CD4-positive, alpha-beta T cell (primary cell): ENCODE measurements around the gene CIZ1. TPM values are rescaled to one million over a fixed set of nuclear protein-coding genes. Genes with fewer than 3 reads are reported as not detected.
"Not testable (repeated sequence)": the region's sequence is repeated elsewhere in the genome, so short reads cannot be mapped to it uniquely, and the experiment has no call there.

Experiments used
- ATAC-seq: fragments of 200-7000 bp; cut with Tn5 transposase; one replicate; pipeline ENCODE4 v1.10.0; 2022; ENCODE audit warnings: mild to moderate bottlenecking; ENCODE audit not compliant: poor library complexity
- CTCF ChIA-PET: fragments of 350-600 bp; sonication (Branson Sonifier 250); formaldehyde crosslinking; loops from one replicate; lab custom pipeline; 2021; ENCODE audit warnings: antibody characterized with exemption, inconsistent platforms; lab: Charles Lee
- POLR2A ChIA-PET: fragments of 350-600 bp; sonication (Branson Sonifier 250); formaldehyde crosslinking; loops from one replicate; lab custom pipeline; 2021; ENCODE audit warnings: antibody characterized with exemption, inconsistent platforms; lab: Charles Lee
- DNase-seq, 14 experiments: peaks; one replicate each; pipeline ENCODE4 v3.0.0-alpha.2; 2013 to 2020; ENCODE audit warnings: mixed read lengths in 2 of 14
- H3K27ac ChIP-seq, 2 donors: one replicate each; pipeline versions ENCODE4 v1.5.1 to v1.7.0; 2013; ENCODE audit warnings: low read length in 2 of 2, low read depth in 1 of 2, mild to moderate bottlenecking in 1 of 2
- H3K27me3 ChIP-seq, 2 experiments: 1 replicate in 1 of 2; 2 replicates in 1 of 2; pipeline versions ENCODE4 v1.6.1 to v1.7.0; 2013; ENCODE audit warnings: low read length in 2 of 2, control low read depth in 1 of 2, mild to moderate bottlenecking in 1 of 2, moderate library complexity in 1 of 2; ENCODE audit not compliant: insufficient read depth in 2 of 2, control insufficient read depth in 1 of 2
- H3K36me3 ChIP-seq: one replicate; pipeline ENCODE4 v1.6.1; 2013; ENCODE audit warnings: low read length, control low read depth; ENCODE audit not compliant: insufficient read depth
- H3K4me1 ChIP-seq: one replicate; pipeline ENCODE4 v1.6.1; 2013; ENCODE audit warnings: low read length, control low read depth; ENCODE audit not compliant: insufficient read depth
- H3K4me3 ChIP-seq: one replicate; pipeline ENCODE4 v1.5.1; 2013; ENCODE audit warnings: mild to moderate bottlenecking, low read length, moderate library complexity
- H3K9me3 ChIP-seq, 2 experiments: 1 replicate in 1 of 2; 2 replicates in 1 of 2; pipeline versions ENCODE4 v1.6.1 to v1.7.0; 2013; ENCODE audit warnings: low read length in 2 of 2, mild to moderate bottlenecking in 2 of 2, control low read depth in 1 of 2, moderate library complexity in 1 of 2; ENCODE audit not compliant: control insufficient read depth in 1 of 2, insufficient read depth in 1 of 2
- H3K27ac Mint-ChIP-seq: one replicate; pipeline ENCODE4 v1.8.0; 2020; ENCODE audit warnings: mixed read lengths
- H3K27me3 Mint-ChIP-seq: one replicate; pipeline ENCODE4 v1.8.0; 2021; ENCODE audit warnings: mixed read lengths
- H3K36me3 Mint-ChIP-seq: one replicate; pipeline ENCODE4 v1.8.0; 2021; ENCODE audit warnings: low read depth, mixed read lengths
- H3K4me1 Mint-ChIP-seq: one replicate; pipeline ENCODE4 v1.8.0; 2021; ENCODE audit warnings: low read depth, mixed read lengths
- H3K4me3 Mint-ChIP-seq: one replicate; pipeline ENCODE4 v1.8.0; 2020; ENCODE audit warnings: mild to moderate bottlenecking, mixed read lengths
- H3K9me3 Mint-ChIP-seq: one replicate; pipeline ENCODE4 v1.8.0; 2020; ENCODE audit warnings: mixed read lengths
- intact Hi-C, 2 experiments: fragments of 100-400 bp; cut with DNase I in 1 of 2; cut with micrococcal nuclease in 1 of 2; formaldehyde crosslinking; loops; one replicate each; pipeline versions ENCODE4 v1.15.1 to v1.9.0; 2023 to 2025; cut with DNase I, micrococcal nuclease
- total RNA-seq, 174 experiments: library from RNA in 2 of 174; stranded (reverse) in 2 of 174; gene quantifications; one replicate each; pipeline ENCODE4 v1.2.3 and lab custom pipeline; 2021 to 2026
- TF ChIP-seq, protein P1 (sequence below): fragments of 200-600 bp; IDR thresholded peaks from one replicate; pipeline ENCODE4 v1.8.0; 2022; ENCODE audit warnings: antibody characterized with exemption, mild to moderate bottlenecking

CIZ1 gene
- total RNA-seq, 2 experiments from 2014 or later = 106 to 107 TPM

GRCh38 chr9:128131346-128131745 is 60.0 kb downstream of the CIZ1 start:
- Mint-ChIP-seq H3K4me1 (peaks cover 30% of the 10 kb centered on the region), H3K4me3 (peak overlapping the region; percentile 58)
- ATAC-seq, POLR2A ChIA-PET, DNase-seq, H3K27me3 ChIP-seq, intact Hi-C loops, H3K4me3 ChIP-seq, H3K27me3 Mint-ChIP-seq, H3K36me3 ChIP-seq, H3K9me3 ChIP-seq, H3K27ac ChIP-seq, H3K36me3 Mint-ChIP-seq, H3K9me3 Mint-ChIP-seq, H3K27ac Mint-ChIP-seq: not testable (repeated sequence)
- CTCF ChIA-PET = interaction anchor here (1.4 kb wide), 1 partner anchor 13 kb away, joined by 3 read pairs; no protein-coding TSS in a partner anchor
- H3K4me1 ChIP-seq = peaks cover 25% of the 10 kb centered on the region

- peaks cover 33% of the 10 kb centered on the region for H3K4me1 Mint-ChIP-seq
- intact Hi-C loops, DNase-seq, POLR2A ChIA-PET, H3K27ac Mint-ChIP-seq, H3K9me3 Mint-ChIP-seq, ATAC-seq, H3K4me3 ChIP-seq, H3K27me3 Mint-ChIP-seq, H3K4me3 Mint-ChIP-seq, H3K27ac ChIP-seq, H3K27me3 ChIP-seq, H3K9me3 ChIP-seq, H3K36me3 ChIP-seq: not testable (repeated sequence)
- CTCF ChIA-PET = interaction anchor here (1.4 kb wide), 1 partner anchor 13 kb away, joined by 3 read pairs; no protein-coding TSS in a partner anchor
- peaks cover 32% of the 10 kb centered on the region for H3K4me1 ChIP-seq
- peaks cover 13% of the 10 kb centered on the region for H3K36me3 Mint-ChIP-seq
Measured at GRCh38 chr9:128130651-128131050, 60.7 kb downstream of the CIZ1 start.

- peak overlapping the region; percentile 100 for H3K27ac Mint-ChIP-seq
- POLR2A ChIA-PET = interaction anchor here (3.6 kb wide), 1 partner anchor 29 kb away, joined by 29 read pairs; the partner anchor contains the start of gene BBLN
- TF ChIP-seq, protein P1, sequence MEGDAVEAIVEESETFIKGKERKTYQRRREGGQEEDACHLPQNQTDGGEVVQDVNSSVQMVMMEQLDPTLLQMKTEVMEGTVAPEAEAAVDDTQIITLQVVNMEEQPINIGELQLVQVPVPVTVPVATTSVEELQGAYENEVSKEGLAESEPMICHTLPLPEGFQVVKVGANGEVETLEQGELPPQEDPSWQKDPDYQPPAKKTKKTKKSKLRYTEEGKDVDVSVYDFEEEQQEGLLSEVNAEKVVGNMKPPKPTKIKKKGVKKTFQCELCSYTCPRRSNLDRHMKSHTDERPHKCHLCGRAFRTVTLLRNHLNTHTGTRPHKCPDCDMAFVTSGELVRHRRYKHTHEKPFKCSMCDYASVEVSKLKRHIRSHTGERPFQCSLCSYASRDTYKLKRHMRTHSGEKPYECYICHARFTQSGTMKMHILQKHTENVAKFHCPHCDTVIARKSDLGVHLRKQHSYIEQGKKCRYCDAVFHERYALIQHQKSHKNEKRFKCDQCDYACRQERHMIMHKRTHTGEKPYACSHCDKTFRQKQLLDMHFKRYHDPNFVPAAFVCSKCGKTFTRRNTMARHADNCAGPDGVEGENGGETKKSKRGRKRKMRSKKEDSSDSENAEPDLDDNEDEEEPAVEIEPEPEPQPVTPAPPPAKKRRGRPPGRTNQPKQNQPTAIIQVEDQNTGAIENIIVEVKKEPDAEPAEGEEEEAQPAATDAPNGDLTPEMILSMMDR = peak; percentile 57
- CTCF ChIA-PET = interaction anchor here (1.4 kb wide), 1 partner anchor 12 kb away, joined by 3 read pairs; no protein-coding TSS in a partner anchor
- not testable (repeated sequence) for H3K27me3 ChIP-seq, H3K9me3 ChIP-seq, H3K4me3 ChIP-seq, H3K27me3 Mint-ChIP-seq, H3K27ac ChIP-seq, H3K9me3 Mint-ChIP-seq, ATAC-seq, H3K36me3 ChIP-seq
- H3K4me1 Mint-ChIP-seq = peaks cover 37% of the 10 kb centered on the region
- H3K4me1 ChIP-seq = peaks cover 37% of the 10 kb centered on the region
- H3K4me3 Mint-ChIP-seq = peak overlapping the region; percentile 100
- peaks cover 13% of the 10 kb centered on the region for H3K36me3 Mint-ChIP-seq
- DNase-seq = peak in 9 of 14 experiments; percentile 16 to 57 (median 42)
- intact Hi-C loops = loop anchor here in 1 of 2 experiments (2.0 to 10.0 kb wide), 3 partner anchors 195 to 327 kb away; partner anchors contain the start of genes COQ4, FPGS, SLC27A4 and TRUB2
Measured at GRCh38 chr9:128129976-128130590, 61.3 kb downstream of the CIZ1 start.
